ENCODE measurements around the gene LRRC15. TPM values are rescaled to one million over a fixed set of nuclear protein-coding genes. Genes with fewer than 3 reads are reported as not detected.

The LRRC15 gene
- total and polyA plus RNA-seq, 2 experiments from 2014 or later, result 0.05 to 0.14 TPM

DNA sequence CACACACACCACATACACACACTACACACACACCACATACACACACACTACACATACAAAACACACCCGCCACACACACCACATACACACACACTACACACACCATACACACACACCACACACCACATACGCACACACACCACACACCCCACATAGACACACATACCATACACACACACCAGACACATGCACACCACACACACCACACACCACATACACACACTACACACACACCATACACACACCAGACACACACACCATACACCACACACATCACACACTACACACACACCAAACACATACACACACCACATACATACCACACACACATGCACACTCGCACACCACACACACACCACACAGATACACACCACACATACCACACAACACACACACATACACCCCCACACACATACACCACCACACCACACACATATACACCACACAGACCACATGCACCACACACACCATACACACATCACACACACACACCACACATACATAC is 44.7 kb downstream of the LRRC15 start (continued):
- TF ChIP-seq, protein P1, sequence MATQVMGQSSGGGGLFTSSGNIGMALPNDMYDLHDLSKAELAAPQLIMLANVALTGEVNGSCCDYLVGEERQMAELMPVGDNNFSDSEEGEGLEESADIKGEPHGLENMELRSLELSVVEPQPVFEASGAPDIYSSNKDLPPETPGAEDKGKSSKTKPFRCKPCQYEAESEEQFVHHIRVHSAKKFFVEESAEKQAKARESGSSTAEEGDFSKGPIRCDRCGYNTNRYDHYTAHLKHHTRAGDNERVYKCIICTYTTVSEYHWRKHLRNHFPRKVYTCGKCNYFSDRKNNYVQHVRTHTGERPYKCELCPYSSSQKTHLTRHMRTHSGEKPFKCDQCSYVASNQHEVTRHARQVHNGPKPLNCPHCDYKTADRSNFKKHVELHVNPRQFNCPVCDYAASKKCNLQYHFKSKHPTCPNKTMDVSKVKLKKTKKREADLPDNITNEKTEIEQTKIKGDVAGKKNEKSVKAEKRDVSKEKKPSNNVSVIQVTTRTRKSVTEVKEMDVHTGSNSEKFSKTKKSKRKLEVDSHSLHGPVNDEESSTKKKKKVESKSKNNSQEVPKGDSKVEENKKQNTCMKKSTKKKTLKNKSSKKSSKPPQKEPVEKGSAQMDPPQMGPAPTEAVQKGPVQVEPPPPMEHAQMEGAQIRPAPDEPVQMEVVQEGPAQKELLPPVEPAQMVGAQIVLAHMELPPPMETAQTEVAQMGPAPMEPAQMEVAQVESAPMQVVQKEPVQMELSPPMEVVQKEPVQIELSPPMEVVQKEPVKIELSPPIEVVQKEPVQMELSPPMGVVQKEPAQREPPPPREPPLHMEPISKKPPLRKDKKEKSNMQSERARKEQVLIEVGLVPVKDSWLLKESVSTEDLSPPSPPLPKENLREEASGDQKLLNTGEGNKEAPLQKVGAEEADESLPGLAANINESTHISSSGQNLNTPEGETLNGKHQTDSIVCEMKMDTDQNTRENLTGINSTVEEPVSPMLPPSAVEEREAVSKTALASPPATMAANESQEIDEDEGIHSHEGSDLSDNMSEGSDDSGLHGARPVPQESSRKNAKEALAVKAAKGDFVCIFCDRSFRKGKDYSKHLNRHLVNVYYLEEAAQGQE (IDR thresholded peaks at IDR 0.05; ENCODE audit: unreplicated experiment), result no peak
- TF ChIP-seq STAT1 (IDR thresholded peaks at IDR 0.05; ENCODE audit: unreplicated experiment) (no peak), NANOG (IDR thresholded peaks at IDR 0.05; ENCODE audit: borderline replicate concordance) (no peak), ZNF114 (CRISPR knock-in tag; IDR thresholded peaks at IDR 0.05) (no peak), CTCF (conservative IDR thresholded peaks at IDR 0.05; ENCODE audit: low read depth in 2 of 2) (no peak)
- TF ChIP-seq, protein P2, sequence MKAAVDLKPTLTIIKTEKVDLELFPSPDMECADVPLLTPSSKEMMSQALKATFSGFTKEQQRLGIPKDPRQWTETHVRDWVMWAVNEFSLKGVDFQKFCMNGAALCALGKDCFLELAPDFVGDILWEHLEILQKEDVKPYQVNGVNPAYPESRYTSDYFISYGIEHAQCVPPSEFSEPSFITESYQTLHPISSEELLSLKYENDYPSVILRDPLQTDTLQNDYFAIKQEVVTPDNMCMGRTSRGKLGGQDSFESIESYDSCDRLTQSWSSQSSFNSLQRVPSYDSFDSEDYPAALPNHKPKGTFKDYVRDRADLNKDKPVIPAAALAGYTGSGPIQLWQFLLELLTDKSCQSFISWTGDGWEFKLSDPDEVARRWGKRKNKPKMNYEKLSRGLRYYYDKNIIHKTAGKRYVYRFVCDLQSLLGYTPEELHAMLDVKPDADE (IDR thresholded peaks at IDR 0.05), result no peak

GRCh38 chr3:194323785-194324735 is 45.5 kb downstream of the LRRC15 start:
- H3K27ac ChIP-seq (ENCODE audit: low read depth), result no peak overlapping the region
- no peak for TF ChIP-seq ZNF331 (CRISPR knock-in tag; IDR thresholded peaks at IDR 0.05; ENCODE audit: low read depth)
- no peak for TF ChIP-seq ZNF114 (CRISPR knock-in tag; IDR thresholded peaks at IDR 0.05)
- TF ChIP-seq EZH2phosphoT487 (IDR thresholded peaks at IDR 0.05; ENCODE audit: unreplicated experiment), result no peak
- TF ChIP-seq POLR2AphosphoS5 (IDR thresholded peaks at IDR 0.05; ENCODE audit: low read depth), result no peak
- no peak for TF ChIP-seq STAT1 (IDR thresholded peaks at IDR 0.05; ENCODE audit: unreplicated experiment)
- no peak for TF ChIP-seq CREB1 (CRISPR knock-in tag; IDR thresholded peaks at IDR 0.05; ENCODE audit: low read depth)

More at GRCh38 chr3:194323785-194324735, 45.5 kb downstream of the LRRC15 start:
- Histone ChIP-seq H3K4me2 (no peak overlapping the region), H3K4me3 (no peak overlapping the region), H4K20me1 (replicated peaks; ENCODE audit: insufficient read depth) (no peaks in the 10 kb centered on the region), H3K9me2 (ENCODE audit: insufficient read depth) (0 out of 2 replicates have a peak, but pooled peaks cover 7% of the 10 kb centered on the region), H3K79me2 (replicated peaks; ENCODE audit: insufficient read depth) (no peaks in the 10 kb centered on the region), H2AFZ (no peak overlapping the region), H3K36me3 (ENCODE audit: insufficient read depth) (no peaks in the 10 kb centered on the region), H3K27me3 (ENCODE audit: insufficient read depth) (no peaks in the 10 kb centered on the region), H3F3A (replicated peaks; ENCODE audit: low read depth) (peaks cover 42% of the 10 kb centered on the region), H3K4me1 (ENCODE audit: insufficient read depth) (no peaks in the 10 kb centered on the region)
- Mint-ChIP-seq H3K9me3 (peaks cover 42% of the 10 kb centered on the region), H3K4me1 (peaks cover under 1% of the 10 kb centered on the region; the same call in 1 of the 3 replicates), H3K27ac (no peak overlapping the region), H3K36me3 (ENCODE audit: low read depth) (peaks cover 18% of the 10 kb centered on the region), H3K4me3 (no peak overlapping the region), H3K27me3 (ENCODE audit: insufficient read depth, low read depth, poor library complexity) (peaks cover 22% of the 10 kb centered on the region)
- DNase-seq (ENCODE audit: low spot score) (peak; percentile 31), ATAC-seq (peak; percentile 21)
